Spinal cord (tissue), 10 donors: ENCODE results near the gene IL37. TPM values are rescaled to one million over a fixed set of nuclear protein-coding genes. Genes with fewer than 3 reads are reported as not detected.

ENCODE experiments used
- DNase-seq, 6 donors: peaks; one replicate each; pipeline versions ENCODE4 v3.0.0 to v3.0.0-alpha.2; 2013 to 2015; ENCODE audit warnings: low spot score in 6 of 6, low read depth in 4 of 6
- H3K27ac ChIP-seq: one replicate; pipeline ENCODE4 v1.5.1; 2013; ENCODE audit warnings: low read depth, low read length, control low read depth
- H3K27me3 ChIP-seq: one replicate; pipeline ENCODE4 v1.6.1; 2013; ENCODE audit warnings: low read length; ENCODE audit not compliant: control insufficient read depth, insufficient read depth
- H3K36me3 ChIP-seq: one replicate; pipeline ENCODE4 v1.6.1; 2013; ENCODE audit warnings: low read length; ENCODE audit not compliant: control insufficient read depth, insufficient read depth
- H3K4me1 ChIP-seq: one replicate; pipeline ENCODE4 v1.6.1; 2013; ENCODE audit warnings: low read length; ENCODE audit not compliant: control insufficient read depth, insufficient read depth
- H3K4me3 ChIP-seq: one replicate; pipeline ENCODE4 v1.5.1; 2013; ENCODE audit warnings: low read depth, low read length, control low read depth
- H3K9me3 ChIP-seq: one replicate; pipeline ENCODE4 v1.6.1; 2013; ENCODE audit warnings: low read length; ENCODE audit not compliant: control insufficient read depth, insufficient read depth
- WGBS: methylation state at CpG from one replicate; pipeline ENCODE4 v1.1.5; 2013; ENCODE audit warnings: missing lambda C conversion rate; ENCODE audit not compliant: insufficient coverage; 5-methylcytosine and 5-hydroxymethylcytosine counted together
- long read RNA-seq, 4 donors: transcript quantifications; one replicate each; lab custom pipeline, GENCODE V29; 2026
- polyA plus RNA-seq, 2 donors: library from polyadenylated mRNA; unstranded; fragments of 120-200 nt; gene quantifications; one replicate each; pipeline ENCODE4 v1.2.1, GENCODE V29; 2013; ENCODE audit not compliant: insufficient read length in 2 of 2
- total RNA-seq, 2 donors: library from RNA; depleted of rRNA in 1 of 2; stranded (reverse); fragments of 120-200 nt in 1 of 2; fragments of >200 nt in 1 of 2; gene quantifications; one replicate each; pipeline versions ENCODE4 v1.2.3 to v1.2.4, GENCODE V29; 2013 to 2014
- donor health status: healthy.

The IL37 gene
- total RNA-seq (under 1 TPM in 1 of 2 donors, not detected in 1; 0.28 TPM), polyA plus RNA-seq (not detected)
- long read RNA-seq, donor 1: 0 reads
- long read RNA-seq, donor 2: 0 reads
- long read RNA-seq, donor 3: 0 reads
- long read RNA-seq, donor 4: 0 reads

- H3K9me3 ChIP-seq: no peaks in the 10 kb centered on the region
- WGBS: 50% methylated on average over 1 of the region's 2 CpGs
These were observed at the start of gene IL37 for GRCh38 chr2:112910865-112911264. IL37 (plus strand) TSS chr2:112911165; CDS start chr2:112913013, 1,848 bp downstream.

GRCh38 chr2:112864072-112864471, 46.9 kb upstream of the IL37 start:
- Histone ChIP-seq H3K9me3 (peaks cover 11% of the 10 kb centered on the region), H3K4me1 (no peaks in the 10 kb centered on the region), H3K4me3 (no peak overlapping the region), H3K27me3 (no peaks in the 10 kb centered on the region), H3K27ac (no peak overlapping the region), H3K36me3 (no peaks in the 10 kb centered on the region)
- no peak for DNase-seq
- WGBS: 80% methylated on average over 1 of the region's 1 CpG

More at GRCh38 chr2:112910865-112911264, at the start of gene IL37:
- H3K4me1 ChIP-seq: no peaks in the 10 kb centered on the region
- DNase-seq: no peak
- no peaks in the 10 kb centered on the region for H3K27me3 ChIP-seq
- H3K36me3 ChIP-seq: no peaks in the 10 kb centered on the region
- H3K4me3 ChIP-seq: no peak within 1 kb of the TSS
- H3K27ac ChIP-seq: no peak within 1 kb of the TSS

GRCh38 chr2:112866128-112866835, 44.7 kb upstream of the IL37 start:
- no peak for DNase-seq
- H3K36me3 ChIP-seq: no peaks in the 10 kb centered on the region
- H3K27ac ChIP-seq: no peak overlapping the region
- peaks cover 7% of the 10 kb centered on the region for H3K9me3 ChIP-seq
- no peak overlapping the region for H3K4me3 ChIP-seq
- peaks cover 5% of the 10 kb centered on the region for H3K4me1 ChIP-seq
- 88% methylated on average over 5 of the region's 8 CpGs for WGBS
- no peaks in the 10 kb centered on the region for H3K27me3 ChIP-seq

GRCh38 chr2:112867701-112868631, 43.0 kb upstream of the IL37 start:
- no peaks in the 10 kb centered on the region for H3K36me3 ChIP-seq
- H3K27ac ChIP-seq: no peak overlapping the region
- no peaks in the 10 kb centered on the region for H3K9me3 ChIP-seq
- 94% methylated on average over 4 of the region's 7 CpGs for WGBS
- DNase-seq: no peak
- H3K4me1 ChIP-seq: peaks cover 5% of the 10 kb centered on the region
- no peaks in the 10 kb centered on the region for H3K27me3 ChIP-seq
- no peak overlapping the region for H3K4me3 ChIP-seq

GRCh38 chr2:112869258-112869842, 41.6 kb upstream of the IL37 start:
- H3K27ac ChIP-seq: no peak overlapping the region
- H3K36me3 ChIP-seq: no peaks in the 10 kb centered on the region
- no peaks in the 10 kb centered on the region for H3K27me3 ChIP-seq
- 39% methylated on average over 2 of the region's 7 CpGs for whole genome bisulfite sequencing
- peaks cover 5% of the 10 kb centered on the region for H3K4me1 ChIP-seq
- no peak overlapping the region for H3K4me3 ChIP-seq
- peak in 2 of 6 donors; percentile 49 to 52 for DNase-seq
- no peaks in the 10 kb centered on the region for H3K9me3 ChIP-seq

- 62% methylated on average over 4 of the region's 9 CpGs for WGBS
- peak in 2 of 6 donors; percentile 4 to 5 for DNase-seq
These were observed 39.8 kb upstream of the IL37 start for GRCh38 chr2:112870841-112871835.

GRCh38 chr2:112876257-112876970, 34.6 kb upstream of the IL37 start:
- Histone ChIP-seq H3K27me3 (no peaks in the 10 kb centered on the region), H3K27ac (no peak overlapping the region), H3K9me3 (no peaks in the 10 kb centered on the region), H3K4me3 (no peak overlapping the region), H3K4me1 (peaks cover 3% of the 10 kb centered on the region), H3K36me3 (no peaks in the 10 kb centered on the region)
- WGBS: 100% methylated on average over 2 of the region's 3 CpGs
- DNase-seq: no peak

More at GRCh38 chr2:112870841-112871835, 39.8 kb upstream of the IL37 start:
- H3K4me1 ChIP-seq: peaks cover 5% of the 10 kb centered on the region
- H3K4me3 ChIP-seq: no peak overlapping the region
- no peaks in the 10 kb centered on the region for H3K9me3 ChIP-seq
- no peaks in the 10 kb centered on the region for H3K36me3 ChIP-seq
- H3K27me3 ChIP-seq: no peaks in the 10 kb centered on the region
- no peak overlapping the region for H3K27ac ChIP-seq

GRCh38 chr2:112876971-112877361, 34.0 kb upstream of the IL37 start:
- no peak for DNase-seq
- Histone ChIP-seq H3K4me1 (peaks cover 3% of the 10 kb centered on the region), H3K9me3 (no peaks in the 10 kb centered on the region), H3K27me3 (no peaks in the 10 kb centered on the region), H3K27ac (no peak overlapping the region), H3K36me3 (no peaks in the 10 kb centered on the region), H3K4me3 (no peak overlapping the region)
- WGBS: 91% methylated on average over 3 of the region's 4 CpGs
